ENCODE results near the gene SHCBP1.
"Not testable (repeated sequence)": the region's sequence is repeated elsewhere in the genome, so short reads cannot be mapped to it uniquely, and the experiment has no call there.

DNA sequence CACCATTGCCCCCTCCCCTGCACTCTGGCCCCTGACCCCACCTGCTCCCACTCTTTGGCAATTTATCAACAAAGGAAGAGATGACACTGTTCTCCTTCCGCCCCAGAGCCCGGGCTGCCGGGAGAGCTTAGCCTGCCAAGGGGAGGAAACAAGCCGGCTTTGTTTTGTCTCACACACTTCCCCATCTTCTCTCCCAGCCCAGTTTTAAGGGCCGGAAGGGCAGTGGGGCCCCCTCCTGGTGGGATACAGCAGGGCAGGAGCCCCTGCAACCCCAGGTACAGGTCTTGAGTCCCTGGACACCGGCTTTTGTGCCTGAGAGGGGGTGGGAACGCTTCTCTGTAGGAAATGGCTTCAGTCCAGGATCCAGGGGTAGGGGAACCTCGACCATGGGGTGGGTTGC is 2.1 kb upstream of the SHCBP1 start:
- TF ChIP-seq POLR2A (IDR thresholded peaks at IDR 0.05; ENCODE audit: low read length); GATA1 (IDR thresholded peaks at IDR 0.05; ENCODE audit: low read depth, low read length): not testable (repeated sequence)
